Naive thymus-derived CD4-positive, alpha-beta T cell (primary cell): ENCODE measurements around the gene FRMD4B. TPM values are rescaled to one million over a fixed set of nuclear protein-coding genes. Genes with fewer than 3 reads are reported as not detected.

ENCODE experiments used
- ATAC-seq: fragments of 150-1000 bp; cut with Tn5 transposase; 2 replicates; pipeline ENCODE4 v1.10.0; 2021; ENCODE audit warnings: mild to moderate bottlenecking, moderate library complexity
- CTCF ChIA-PET: fragments of 350-600 bp; sonication (Branson Sonifier 250); formaldehyde crosslinking; loops from one replicate; lab custom pipeline; 2021; ENCODE audit warnings: antibody characterized with exemption; lab: Charles Lee
- POLR2A ChIA-PET: fragments of 350-600 bp; sonication (Branson Sonifier 250); formaldehyde crosslinking; loops from one replicate; lab custom pipeline; 2021; ENCODE audit warnings: antibody characterized with exemption, inconsistent platforms; lab: Charles Lee
- DNase-seq, 9 donors: peaks; one replicate each; pipeline versions ENCODE4 v3.0.0 to v3.0.0-alpha.2; 2020 to 2022; ENCODE audit warnings: mixed read lengths in 1 of 9
- H3K27ac ChIP-seq: one replicate; pipeline ENCODE4 v1.7.0; 2013; ENCODE audit warnings: mild to moderate bottlenecking, low read depth, low read length, moderate library complexity
- H3K27me3 ChIP-seq, 2 donors: one replicate each; pipeline ENCODE4 v1.7.0; 2013; ENCODE audit warnings: low read length in 2 of 2, mild to moderate bottlenecking in 2 of 2, moderate library complexity in 2 of 2; ENCODE audit not compliant: control insufficient read depth in 2 of 2, insufficient read depth in 2 of 2
- H3K36me3 ChIP-seq, 3 experiments: 1 replicate in 2 of 3; 2 replicates in 1 of 3; pipeline ENCODE4 v1.7.0; 2013; ENCODE audit warnings: low read length in 3 of 3, mild to moderate bottlenecking in 3 of 3, moderate library complexity in 1 of 3; ENCODE audit not compliant: insufficient read depth in 3 of 3, control insufficient read depth in 2 of 3
- H3K4me1 ChIP-seq, 2 donors: one replicate each; pipeline ENCODE4 v1.7.0; 2013; ENCODE audit warnings: low read length in 2 of 2, mild to moderate bottlenecking in 2 of 2, moderate library complexity in 1 of 2; ENCODE audit not compliant: control insufficient read depth in 2 of 2, insufficient read depth in 2 of 2
- H3K4me3 ChIP-seq: 2 replicates; pipeline ENCODE4 v1.7.0; 2013; ENCODE audit warnings: mild to moderate bottlenecking, low read length
- H3K9me3 ChIP-seq, 3 experiments: 1 replicate in 2 of 3; 2 replicates in 1 of 3; pipeline ENCODE4 v1.7.0; 2013; ENCODE audit warnings: low read length in 3 of 3; ENCODE audit not compliant: control insufficient read depth in 2 of 3
- H3K27ac Mint-ChIP-seq, 9 donors: one replicate each; pipeline ENCODE4 v1.8.0; 2020 to 2022; ENCODE audit warnings: mixed read lengths in 9 of 9, mild to moderate bottlenecking in 8 of 9, moderate library complexity in 5 of 9, inconsistent platforms in 2 of 9
- H3K27me3 Mint-ChIP-seq, 5 donors: one replicate each; pipeline ENCODE4 v1.8.0; 2021 to 2022; ENCODE audit warnings: mixed read lengths in 5 of 5, mild to moderate bottlenecking in 1 of 5
- H3K36me3 Mint-ChIP-seq, 5 donors: one replicate each; pipeline ENCODE4 v1.8.0; 2020 to 2022; ENCODE audit warnings: mixed read lengths in 5 of 5, mild to moderate bottlenecking in 3 of 5, inconsistent platforms in 1 of 5
- H3K4me1 Mint-ChIP-seq, 7 donors: one replicate each; pipeline ENCODE4 v1.8.0; 2020 to 2022; ENCODE audit warnings: mixed read lengths in 7 of 7, mild to moderate bottlenecking in 3 of 7, inconsistent platforms in 1 of 7
- H3K4me3 Mint-ChIP-seq, 10 donors: one replicate each; pipeline ENCODE4 v1.8.0; 2020 to 2022; ENCODE audit warnings: mild to moderate bottlenecking in 10 of 10, mixed read lengths in 10 of 10, moderate library complexity in 6 of 10, inconsistent platforms in 2 of 10
- H3K9me3 Mint-ChIP-seq, 11 donors: one replicate each; pipeline ENCODE4 v1.8.0; 2020 to 2022; ENCODE audit warnings: mixed read lengths in 11 of 11, mild to moderate bottlenecking in 4 of 11, inconsistent platforms in 1 of 11, moderate library complexity in 1 of 11
- intact Hi-C, 2 donors: fragments of 100-400 bp; cut with micrococcal nuclease; formaldehyde crosslinking; loops; one replicate each; pipeline ENCODE4 v1.15.1; 2023
- polyA plus RNA-seq, 2 donors: library from polyadenylated mRNA; unstranded; fragments of 300-500 nt; fragmentation: Illumina TruSeq; gene quantifications; one replicate each; pipeline ENCODE4 v1.2.3, GENCODE V29; 2021
- total RNA-seq, 6 experiments: library from RNA in 5 of 6; stranded (reverse) in 5 of 6; gene quantifications; 1 replicate in 5 of 6; 2 replicates in 1 of 6; pipeline ENCODE4 v1.2.3 and lab custom pipeline; 2021 to 2026

FRMD4B gene
- total and polyA plus RNA-seq, 7 experiments from 2014 or later, result 0.59 to 32.2 (median 5.6) TPM; not detected in 1

GRCh38 chr3:69248436-69248835, 137.5 kb downstream of the FRMD4B start:
- H3K27ac Mint-ChIP-seq, result no peak overlapping the region
- DNase-seq (no peak), ATAC-seq (no peak)
- no peaks in the 10 kb centered on the region for H3K27me3 Mint-ChIP-seq
- Histone ChIP-seq H3K9me3 (no peaks in the 10 kb centered on the region), H3K27ac (no peak overlapping the region), H3K4me3 (no peak overlapping the region), H3K27me3 (no peaks in the 10 kb centered on the region), H3K36me3 (no peaks in the 10 kb centered on the region), H3K4me1 (no peaks in the 10 kb centered on the region)
- intact Hi-C loops, result loop anchor here in 1 of 2 donors (2.0 kb wide), 1 partner anchor 50 kb away; no protein-coding TSS in a partner anchor
- ChIA-PET POLR2A (no interaction called here), CTCF (no interaction called here)
- H3K36me3 Mint-ChIP-seq, result peaks cover 0 to 5% (median 0%) of the 10 kb centered on the region in 5 donors
- H3K9me3 Mint-ChIP-seq, result peaks cover 0 to 2% (median 0%) of the 10 kb centered on the region in 11 donors
- H3K4me3 Mint-ChIP-seq, result no peak overlapping the region
- peaks cover 0 to 21% (median 13%) of the 10 kb centered on the region in 7 donors for H3K4me1 Mint-ChIP-seq

GRCh38 chr3:69246612-69247011, 139.3 kb downstream of the FRMD4B start:
- H3K4me1 Mint-ChIP-seq, result peaks cover 0 to 21% (median 14%) of the 10 kb centered on the region in 7 donors
- peaks cover 0 to 2% (median 0%) of the 10 kb centered on the region in 11 donors for H3K9me3 Mint-ChIP-seq
- Histone ChIP-seq H3K9me3 (no peaks in the 10 kb centered on the region), H3K27me3 (no peaks in the 10 kb centered on the region), H3K4me3 (no peak overlapping the region), H3K36me3 (no peaks in the 10 kb centered on the region), H3K4me1 (no peaks in the 10 kb centered on the region), H3K27ac (no peak overlapping the region)
- intact Hi-C loops, result no loop called here
- ATAC-seq (no peak), DNase-seq (no peak)
- H3K4me3 Mint-ChIP-seq, result no peak overlapping the region
- no peak overlapping the region for H3K27ac Mint-ChIP-seq
- peaks cover 0 to 5% (median 0%) of the 10 kb centered on the region in 5 donors for H3K36me3 Mint-ChIP-seq
- CTCF ChIA-PET, result no interaction called here
- POLR2A ChIA-PET, result no interaction called here
- no peaks in the 10 kb centered on the region for H3K27me3 Mint-ChIP-seq

DNA sequence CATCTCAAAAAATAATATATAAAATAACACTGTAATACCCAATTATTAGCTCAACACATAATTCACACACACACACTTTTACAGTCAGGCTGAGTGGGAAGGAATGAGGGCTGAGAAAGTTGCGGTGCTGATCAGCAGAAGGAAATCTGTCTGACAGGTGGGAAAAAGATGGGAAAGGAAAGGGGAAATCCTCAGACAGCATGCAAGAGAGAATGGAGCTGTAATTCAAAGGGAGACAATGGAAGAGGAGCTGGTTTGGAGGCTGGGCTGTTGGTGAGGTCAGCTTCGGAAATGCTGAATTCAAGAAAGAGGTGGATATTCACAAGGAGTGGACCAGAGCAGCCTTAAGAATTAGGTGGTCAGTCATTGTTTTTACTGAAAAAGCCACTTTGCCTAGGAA, 141.8 kb downstream of the FRMD4B start:
- Histone ChIP-seq H3K27me3 (no peaks in the 10 kb centered on the region), H3K4me1 (no peaks in the 10 kb centered on the region), H3K27ac (no peak overlapping the region), H3K36me3 (no peaks in the 10 kb centered on the region), H3K9me3 (no peaks in the 10 kb centered on the region), H3K4me3 (no peak overlapping the region)
- H3K4me1 Mint-ChIP-seq, result peaks cover 0 to 15% (median 3%) of the 10 kb centered on the region in 7 donors
- intact Hi-C loops, result no loop called here
- no peak overlapping the region for H3K27ac Mint-ChIP-seq
- ATAC-seq (no peak), DNase-seq (no peak)
- H3K36me3 Mint-ChIP-seq, result peaks cover 0 to 5% (median 0%) of the 10 kb centered on the region in 5 donors
- CTCF ChIA-PET, result no interaction called here
- POLR2A ChIA-PET, result no interaction called here
- no peak overlapping the region for H3K4me3 Mint-ChIP-seq
- H3K9me3 Mint-ChIP-seq, result no peaks in the 10 kb centered on the region
- no peaks in the 10 kb centered on the region for H3K27me3 Mint-ChIP-seq

DNA sequence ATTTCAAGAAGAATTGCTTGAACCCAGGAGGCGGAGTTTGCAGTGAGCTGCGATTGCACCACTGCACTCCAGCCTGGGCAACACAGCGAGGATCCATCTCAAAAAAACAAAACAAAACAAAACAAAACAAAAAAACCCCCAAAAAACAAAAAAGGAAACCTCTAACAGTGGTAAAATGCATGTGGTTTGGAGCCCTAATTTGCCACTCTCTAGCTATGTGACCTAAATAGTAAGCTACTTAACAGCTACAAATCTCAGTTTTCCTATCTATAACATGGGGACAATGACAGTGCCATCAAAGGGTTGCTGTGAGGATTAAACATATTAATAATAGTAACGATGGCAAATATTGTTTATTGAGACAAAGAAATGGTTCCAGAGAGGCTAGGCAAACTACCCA, 144.1 kb downstream of the FRMD4B start:
- H3K27me3 ChIP-seq, result no peaks in the 10 kb centered on the region
- no peak overlapping the region for H3K4me3 Mint-ChIP-seq

GRCh38 chr3:69240651-69241568, 145.0 kb downstream of the FRMD4B start:
- Histone ChIP-seq H3K4me1 (peaks cover 0 to 9% of the 10 kb centered on the region in 2 donors), H3K9me3 (no peaks in the 10 kb centered on the region), H3K27ac (no peak overlapping the region), H3K4me3 (no peak overlapping the region), H3K36me3 (no peaks in the 10 kb centered on the region), H3K27me3 (no peaks in the 10 kb centered on the region)
- no peaks in the 10 kb centered on the region for H3K27me3 Mint-ChIP-seq
- intact Hi-C loops, result no loop called here
- no peak overlapping the region for H3K27ac Mint-ChIP-seq
- H3K4me3 Mint-ChIP-seq, result no peak overlapping the region
- peaks cover 0 to 5% (median 0%) of the 10 kb centered on the region in 5 donors for H3K36me3 Mint-ChIP-seq
- CTCF ChIA-PET, result interaction anchor here (0.5 kb wide), 1 partner anchor 44 kb away, joined by 5 read pairs; no protein-coding TSS in a partner anchor
- DNase-seq (no peak), ATAC-seq (no peak)
- peaks cover 0 to 1% (median 0%) of the 10 kb centered on the region in 11 donors for H3K9me3 Mint-ChIP-seq
- POLR2A ChIA-PET, result no interaction called here
- H3K4me1 Mint-ChIP-seq, result peaks cover 9 to 27% (median 12%) of the 10 kb centered on the region in 7 donors

More for the DNA sequence above, 144.1 kb downstream of the FRMD4B start:
- H3K9me3 ChIP-seq, result no peaks in the 10 kb centered on the region
- no peak overlapping the region for H3K27ac ChIP-seq
- Mint-ChIP-seq H3K27me3 (no peaks in the 10 kb centered on the region), H3K36me3 (peaks cover 0 to 5% (median 0%) of the 10 kb centered on the region in 5 donors), H3K4me1 (peaks cover 3 to 19% (median 6%) of the 10 kb centered on the region in 7 donors), H3K9me3 (peaks cover 0 to 1% (median 0%) of the 10 kb centered on the region in 11 donors), H3K27ac (no peak overlapping the region)
- intact Hi-C loops, result no loop called here
- no peaks in the 10 kb centered on the region for H3K36me3 ChIP-seq
- no peak overlapping the region for H3K4me3 ChIP-seq
- no peak for DNase-seq
- H3K4me1 ChIP-seq, result peaks cover 0 to under 1% of the 10 kb centered on the region in 2 donors
- ChIA-PET POLR2A (no interaction called here), CTCF (interaction anchor here (0.6 kb wide), 1 partner anchor 15 kb away, joined by 3 read pairs; no protein-coding TSS in a partner anchor)
- no peak for ATAC-seq

DNA sequence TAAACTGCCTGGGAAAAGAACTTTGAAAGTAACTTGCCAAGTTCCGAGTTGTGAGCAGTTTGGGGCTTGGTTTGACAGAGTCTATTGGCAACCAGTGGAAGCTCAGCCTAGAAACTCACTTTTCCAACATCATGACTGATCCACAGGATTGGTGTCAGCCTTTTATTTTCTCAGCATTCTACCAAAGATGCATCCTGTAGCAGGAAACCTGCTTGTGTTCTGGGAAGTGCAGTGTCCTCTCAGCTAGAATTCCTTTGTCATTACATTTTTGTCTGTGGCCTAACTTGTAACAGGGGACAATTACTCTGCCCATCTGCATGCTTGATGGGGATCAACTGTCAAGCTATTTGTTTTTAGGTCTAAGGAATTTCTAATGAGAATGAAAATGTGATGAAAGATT, 146.8 kb downstream of the FRMD4B start:
- Histone ChIP-seq H3K36me3 (no peaks in the 10 kb centered on the region), H3K27ac (no peak overlapping the region), H3K27me3 (no peaks in the 10 kb centered on the region), H3K4me1 (peaks cover 5 to 17% of the 10 kb centered on the region in 2 donors), H3K9me3 (no peaks in the 10 kb centered on the region), H3K4me3 (no peak overlapping the region)
- Mint-ChIP-seq H3K27ac (no peak overlapping the region), H3K27me3 (no peaks in the 10 kb centered on the region), H3K9me3 (peaks cover 0 to 1% (median 0%) of the 10 kb centered on the region in 11 donors), H3K36me3 (peaks cover 0 to 5% (median 0%) of the 10 kb centered on the region in 5 donors), H3K4me3 (no peak overlapping the region), H3K4me1 (peaks cover 9 to 33% (median 19%) of the 10 kb centered on the region in 7 donors)
- POLR2A ChIA-PET, result interaction anchor here (0.6 kb wide), 1 partner anchor 77 kb away, joined by 3 read pairs; no protein-coding TSS in a partner anchor
- intact Hi-C loops, result loop anchor here in 1 of 2 donors (5.0 kb wide), 1 partner anchor 42 kb away; no protein-coding TSS in a partner anchor
- CTCF ChIA-PET, result interaction anchor here (0.6 kb wide), 1 partner anchor 65 kb away, joined by 3 read pairs; no protein-coding TSS in a partner anchor
- ATAC-seq (no peak), DNase-seq (no peak)
